ENCODE data around the gene EIF4G3.
"Not testable (repeated sequence)": the region's sequence is repeated elsewhere in the genome, so short reads cannot be mapped to it uniquely, and the experiment has no call there.

Gene EIF4G3

GRCh38 chr1:21104683-21105082 lies 72.0 kb downstream of the EIF4G3 start:
- DNase-seq: no peak

GRCh38 chr1:21100481-21100921 lies 76.2 kb downstream of the EIF4G3 start:
- DNase-seq: peak; percentile 14

- no peak for DNase-seq
Measured at GRCh38 chr1:21099869-21100131, 76.9 kb downstream of the EIF4G3 start.

- DNase-seq: peak; percentile 48
Measured at GRCh38 chr1:21099034-21099868, 77.4 kb downstream of the EIF4G3 start.

- DNase-seq: no peak
Measured at GRCh38 chr1:21098186-21098915, 78.3 kb downstream of the EIF4G3 start.

- no peak for DNase-seq
Measured at GRCh38 chr1:21097729-21098128, 79.0 kb downstream of the EIF4G3 start.

GRCh38 chr1:21095976-21096375 lies 80.7 kb downstream of the EIF4G3 start:
- DNase-seq: no peak

- not testable (repeated sequence) for DNase-seq
Measured at GRCh38 chr1:21094282-21094681, 82.4 kb downstream of the EIF4G3 start.

GRCh38 chr1:21093271-21093958 lies 83.3 kb downstream of the EIF4G3 start:
- not testable (repeated sequence) for DNase-seq

- DNase-seq: not testable (repeated sequence)
Measured at GRCh38 chr1:21092545-21092944, 84.2 kb downstream of the EIF4G3 start.

GRCh38 chr1:21091053-21091690 lies 85.5 kb downstream of the EIF4G3 start:
- DNase-seq: peak; percentile 85

GRCh38 chr1:21090463-21090862 lies 86.2 kb downstream of the EIF4G3 start:
- DNase-seq: no peak

- DNase-seq: no peak
Measured at GRCh38 chr1:21089731-21090130, 87.0 kb downstream of the EIF4G3 start.

GRCh38 chr1:21089299-21089698 lies 87.4 kb downstream of the EIF4G3 start:
- DNase-seq: no peak

GRCh38 chr1:21084111-21084810 lies 92.4 kb downstream of the EIF4G3 start:
- no peak for DNase-seq

GRCh38 chr1:21082073-21082472 lies 94.6 kb downstream of the EIF4G3 start:
- DNase-seq: peak; percentile 48

GRCh38 chr1:21077085-21077484 lies 99.6 kb downstream of the EIF4G3 start:
- peak; percentile 49 for DNase-seq

- DNase-seq: peak; percentile 49
Measured at GRCh38 chr1:21072721-21073120, 104.0 kb downstream of the EIF4G3 start.

- DNase-seq: peak; percentile 80
Measured at GRCh38 chr1:21069549-21069948, 107.1 kb downstream of the EIF4G3 start.

- no peak for DNase-seq
Measured at GRCh38 chr1:21068937-21069336, 107.8 kb downstream of the EIF4G3 start.

GRCh38 chr1:21067551-21068227 lies 109.0 kb downstream of the EIF4G3 start:
- DNase-seq: no peak
